GM15510 (cell line): ENCODE data around the gene CSNK1G1.

Experiments used
- POLR2A ChIP-seq: IDR thresholded peaks from 3 replicates; pipeline ENCODE4 v1.6.1; 2011; ENCODE audit warnings: borderline replicate concordance; ENCODE audit not compliant: insufficient read length; ENCODE audit errors: extremely low read depth

The CSNK1G1 gene

DNA sequence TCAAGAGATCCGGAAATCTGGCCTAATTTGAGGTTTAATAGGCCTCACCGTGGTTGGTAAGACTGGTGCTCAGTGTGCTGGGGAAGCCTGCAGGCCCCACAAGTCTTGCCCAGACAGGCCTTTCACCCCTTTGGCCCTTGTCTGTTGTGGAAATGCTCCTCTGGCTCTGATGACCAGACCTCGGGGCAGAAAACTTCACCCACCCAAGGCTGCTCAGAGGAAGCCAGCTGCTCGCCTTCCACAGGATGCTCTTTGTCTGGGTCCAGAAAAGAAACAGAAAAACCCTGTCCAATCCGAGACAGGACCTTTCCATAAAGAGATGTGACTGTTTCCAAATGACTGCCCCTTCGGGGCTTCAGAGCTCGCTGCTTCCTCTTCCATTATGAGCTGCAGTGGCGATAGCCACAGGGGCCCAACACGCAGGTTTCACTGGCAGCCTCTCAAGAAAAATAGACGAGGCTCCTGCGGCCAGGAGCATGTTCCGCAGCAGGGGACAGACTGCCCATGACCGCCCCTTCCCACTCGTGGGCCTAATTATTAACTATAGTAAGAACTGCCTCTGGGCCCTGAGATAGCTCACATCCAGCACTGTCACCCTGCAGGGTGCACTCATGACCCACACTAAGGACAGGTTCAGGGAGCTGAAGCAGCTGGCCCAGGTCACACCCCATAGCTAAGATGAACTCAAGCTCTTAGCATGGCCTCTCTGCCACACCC, 211.2 kb downstream of the CSNK1G1 start:
- no peak for TF ChIP-seq POLR2A

DNA sequence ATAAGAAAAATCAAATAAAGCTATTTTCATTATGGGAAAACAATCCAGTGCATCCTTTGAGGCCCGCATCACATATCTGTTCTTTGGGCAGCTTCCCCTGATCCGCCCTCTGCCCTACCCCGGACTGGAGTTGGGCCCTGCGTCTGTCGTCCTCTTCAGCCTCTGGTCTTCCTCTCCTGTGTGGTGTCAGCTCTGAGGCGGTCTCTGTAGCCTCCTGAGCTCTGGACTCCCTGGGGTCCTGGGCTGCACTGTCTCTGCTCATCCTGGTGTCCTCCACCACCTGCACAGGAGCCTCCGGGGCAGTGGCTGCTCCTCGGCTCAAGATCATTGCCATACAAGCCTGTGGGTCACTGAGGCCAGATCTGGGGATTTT, 211.8 kb downstream of the CSNK1G1 start:
- no peak for TF ChIP-seq POLR2A

DNA sequence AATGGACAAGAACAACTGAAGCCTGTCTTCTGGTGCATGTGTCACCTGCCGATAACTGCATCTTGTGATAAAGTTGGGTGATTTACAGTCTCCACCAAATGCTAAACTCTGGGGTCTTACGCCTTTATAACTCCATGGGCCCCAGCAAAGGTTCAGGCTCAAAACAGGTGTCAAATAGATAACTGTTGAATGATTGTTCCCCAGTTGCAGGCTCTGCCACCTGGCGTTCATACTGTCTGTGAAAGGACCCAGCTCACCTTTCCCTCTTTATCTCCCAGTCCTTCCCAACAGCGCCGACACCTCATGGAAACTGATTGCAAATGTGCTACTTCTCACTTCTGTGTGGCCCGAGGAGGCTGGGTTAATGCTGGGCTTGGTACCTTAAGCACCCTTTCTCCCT, 212.7 kb downstream of the CSNK1G1 start:
- TF ChIP-seq POLR2A, result no peak

DNA sequence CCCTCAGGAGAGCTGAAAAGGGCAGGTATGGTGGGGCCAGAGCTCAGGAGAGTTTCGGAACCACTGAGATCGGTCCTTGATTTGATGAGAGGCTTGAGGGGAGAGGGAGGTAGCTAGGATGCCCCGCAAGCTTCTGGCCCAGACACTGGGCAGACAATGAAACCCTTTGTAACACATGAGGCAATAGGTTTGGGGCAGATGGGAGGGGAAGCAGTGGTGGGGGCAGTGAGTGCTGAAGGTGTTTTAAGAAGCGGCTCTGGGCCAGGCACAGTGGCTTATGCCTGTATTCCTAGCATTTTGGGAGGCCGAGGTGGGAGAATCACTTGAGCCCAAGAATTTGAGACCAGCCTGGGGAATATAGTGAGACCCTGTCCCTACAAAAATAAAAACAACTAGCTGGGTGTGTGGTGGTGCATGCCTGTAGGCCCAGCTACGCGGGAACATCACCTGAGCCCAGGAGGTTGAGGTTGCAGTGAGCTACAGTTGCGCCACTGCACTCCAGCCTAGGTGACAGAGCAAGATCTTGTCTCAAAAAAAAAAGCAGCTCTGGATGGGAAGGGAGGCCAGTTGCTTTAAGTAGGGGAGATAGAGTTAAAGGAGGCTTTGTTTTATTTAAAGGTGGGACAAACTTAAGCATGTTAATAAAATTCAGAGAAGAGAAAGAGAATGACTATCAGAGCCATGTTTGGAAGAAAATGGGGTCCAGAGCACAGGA, 214.0 kb downstream of the CSNK1G1 start:
- TF ChIP-seq POLR2A, result no peak

DNA sequence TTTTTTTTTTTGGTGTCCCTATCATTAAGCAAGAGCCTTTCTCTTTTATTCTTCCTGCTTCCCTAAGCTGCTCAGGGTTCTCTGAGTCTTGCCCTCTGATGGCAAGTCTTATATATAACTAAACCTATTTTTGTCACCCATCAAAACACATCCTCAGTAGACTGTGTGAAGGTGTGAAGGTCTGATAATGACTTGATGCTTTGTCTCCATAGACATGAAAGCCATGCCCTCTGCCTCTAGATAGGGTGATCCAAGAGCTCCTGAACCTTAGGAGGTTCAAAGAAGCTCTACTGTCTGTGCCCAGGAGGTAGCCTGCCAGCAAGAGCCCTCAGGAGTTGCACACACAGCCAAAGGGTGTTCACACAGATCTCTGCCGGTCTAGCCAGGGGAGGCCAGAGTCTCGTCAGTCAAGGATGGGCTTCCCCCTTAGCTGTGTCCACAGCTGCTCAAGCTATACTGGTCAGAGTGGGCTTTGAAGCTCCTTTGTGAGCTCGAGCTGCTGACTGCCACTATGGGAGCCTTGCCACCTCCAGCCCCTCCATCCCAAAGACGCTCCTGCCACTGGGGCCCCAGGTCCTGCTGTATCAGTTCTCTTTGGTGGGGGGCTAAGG, 217.5 kb downstream of the CSNK1G1 start:
- no peak for TF ChIP-seq POLR2A

DNA sequence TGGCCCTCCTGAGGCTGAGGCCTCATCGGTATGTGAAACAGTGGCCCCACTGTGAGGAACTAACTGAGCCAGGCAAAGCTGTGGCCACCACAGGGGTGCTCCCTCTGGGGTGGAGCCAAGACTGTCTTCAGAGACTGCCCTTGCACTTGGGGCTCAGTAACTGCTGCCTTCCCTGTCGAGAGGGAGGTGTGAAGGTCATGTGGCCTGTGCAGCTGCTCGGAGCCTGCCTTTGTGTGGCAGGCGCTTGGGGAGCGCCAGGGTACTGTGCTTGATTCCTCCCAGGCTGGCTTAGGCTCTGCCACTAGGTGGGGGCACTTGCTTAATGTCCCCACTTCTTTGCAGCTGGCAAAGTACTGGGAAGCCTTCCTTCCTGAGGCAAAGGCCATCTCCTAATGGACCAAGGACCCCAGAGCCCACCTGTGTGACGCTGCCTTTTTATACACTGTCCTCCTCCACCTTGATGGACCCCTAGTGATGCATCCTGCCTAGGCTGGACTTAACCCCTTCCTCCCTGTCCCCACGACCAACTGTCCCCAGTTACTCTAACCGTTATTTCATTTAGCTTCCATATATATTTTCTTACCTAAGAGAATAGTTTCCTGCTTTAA, 218.6 kb downstream of the CSNK1G1 start:
- no peak for TF ChIP-seq POLR2A

DNA sequence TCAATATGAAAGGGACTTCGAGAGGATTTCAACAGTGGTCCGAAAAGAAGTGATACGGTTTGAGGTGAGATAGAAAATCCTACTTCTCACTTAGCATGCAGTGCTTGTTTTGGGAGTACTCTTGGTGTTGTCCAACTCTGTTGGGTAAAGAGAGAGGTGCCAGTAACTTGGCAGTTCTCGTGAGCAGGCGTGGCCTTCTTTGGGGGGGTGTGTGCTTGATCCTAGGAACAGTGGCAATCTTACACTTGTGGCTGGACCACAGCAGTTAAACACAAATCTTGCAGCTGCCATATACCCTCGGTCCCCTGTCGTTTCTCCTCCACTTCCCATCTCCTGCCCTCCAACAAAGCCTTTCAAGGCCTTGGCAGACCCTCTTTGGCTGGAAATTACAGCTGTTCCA, 219.6 kb downstream of the CSNK1G1 start:
- no peak for TF ChIP-seq POLR2A

DNA sequence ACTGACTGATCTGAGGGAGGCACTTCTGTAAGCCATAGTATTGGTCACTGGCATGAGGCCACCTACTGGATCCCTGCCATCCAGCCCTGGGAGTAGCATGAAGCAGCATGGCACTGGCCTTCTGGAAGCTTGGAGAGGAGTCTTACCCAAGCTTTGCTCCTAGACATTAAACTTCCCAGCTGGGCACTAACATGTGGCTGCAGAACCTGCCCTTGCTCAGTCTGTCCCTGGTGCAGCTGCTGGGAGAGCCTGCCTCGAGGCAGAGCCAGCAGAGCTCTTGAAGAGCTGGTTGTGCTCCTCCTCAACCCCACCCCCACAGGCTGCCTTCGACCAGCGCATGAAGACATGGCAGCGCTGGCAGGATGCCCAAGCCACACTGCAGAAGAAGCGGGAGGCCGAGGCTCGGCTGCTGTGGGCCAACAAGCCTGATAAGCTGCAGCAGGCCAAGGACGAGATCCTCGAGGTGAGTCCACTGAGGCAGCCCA, 221.6 kb downstream of the CSNK1G1 start:
- no peak for TF ChIP-seq POLR2A

DNA sequence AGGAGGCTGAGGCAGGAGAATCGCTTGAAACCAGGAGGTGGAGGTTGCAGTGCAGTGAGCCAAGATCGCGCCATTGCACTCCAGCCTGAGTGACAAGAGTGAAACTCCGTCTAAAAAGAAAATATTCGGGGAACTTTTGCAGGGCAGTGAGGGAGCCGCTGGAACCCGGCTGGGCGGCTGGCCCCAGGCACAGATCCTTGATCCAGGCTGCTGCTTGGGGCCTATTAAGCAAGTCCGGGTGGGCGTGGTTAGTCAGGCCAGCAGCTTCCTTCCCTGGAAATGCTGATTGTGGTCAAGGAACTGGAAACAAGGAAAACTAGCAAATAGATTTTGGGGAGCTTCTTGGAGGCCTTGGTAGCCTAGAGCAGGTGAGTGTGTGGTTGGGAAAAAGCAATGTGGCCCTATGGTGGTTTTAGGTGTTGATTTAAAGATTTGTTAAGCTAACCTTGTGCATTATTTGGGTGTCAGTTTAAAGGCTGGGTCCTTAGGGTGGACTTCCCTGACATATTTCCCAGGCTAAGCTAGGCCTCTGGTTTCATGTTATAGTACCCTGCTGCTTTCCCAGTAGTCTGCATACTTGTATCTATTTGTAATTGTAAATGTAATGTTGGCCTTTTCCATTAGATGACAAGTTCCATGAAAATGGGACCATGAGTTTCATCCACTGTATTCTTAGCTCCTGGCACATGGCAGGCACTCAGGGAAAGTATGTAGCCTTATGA, 222.2 kb downstream of the CSNK1G1 start:
- TF ChIP-seq POLR2A, result no peak

DNA sequence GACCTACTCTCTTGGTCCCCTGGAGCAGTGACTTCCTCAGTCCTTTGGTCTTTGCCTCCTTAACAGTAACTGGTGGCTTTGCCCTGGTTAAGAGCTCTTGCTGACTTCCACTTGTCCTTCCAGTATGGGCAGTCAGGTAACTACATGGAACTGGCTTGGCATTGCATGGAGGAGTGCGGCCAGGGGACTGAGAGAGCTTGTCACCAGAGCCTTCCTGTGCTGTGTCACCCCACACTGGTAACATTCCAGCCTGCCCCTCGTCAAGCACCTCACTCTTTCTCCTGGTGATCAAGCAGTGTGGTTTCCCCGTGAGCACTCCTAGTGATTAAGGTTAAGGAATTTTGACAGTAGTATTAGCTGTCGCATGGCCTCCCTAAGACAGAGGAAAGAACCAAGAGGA, 223.8 kb downstream of the CSNK1G1 start:
- no peak for TF ChIP-seq POLR2A

DNA sequence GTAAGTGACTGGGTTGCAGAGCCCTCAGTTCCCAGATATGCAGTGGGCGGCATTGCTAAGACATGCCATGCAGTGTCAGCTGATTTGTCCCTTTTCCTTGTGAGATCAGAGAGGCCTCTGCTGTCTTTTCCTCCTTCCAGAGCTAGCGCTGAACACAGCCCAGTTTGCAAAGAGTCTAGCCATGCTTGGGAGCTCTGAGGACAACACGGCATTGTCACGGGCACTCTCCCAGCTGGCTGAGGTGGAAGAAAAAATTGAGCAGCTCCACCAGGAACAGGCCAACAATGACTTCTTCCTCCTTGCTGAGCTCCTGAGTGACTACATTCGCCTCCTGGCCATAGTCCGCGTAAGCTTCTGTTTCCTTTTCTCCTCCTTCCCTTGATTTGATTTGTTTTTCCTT, 224.4 kb downstream of the CSNK1G1 start:
- TF ChIP-seq POLR2A, result no peak

DNA sequence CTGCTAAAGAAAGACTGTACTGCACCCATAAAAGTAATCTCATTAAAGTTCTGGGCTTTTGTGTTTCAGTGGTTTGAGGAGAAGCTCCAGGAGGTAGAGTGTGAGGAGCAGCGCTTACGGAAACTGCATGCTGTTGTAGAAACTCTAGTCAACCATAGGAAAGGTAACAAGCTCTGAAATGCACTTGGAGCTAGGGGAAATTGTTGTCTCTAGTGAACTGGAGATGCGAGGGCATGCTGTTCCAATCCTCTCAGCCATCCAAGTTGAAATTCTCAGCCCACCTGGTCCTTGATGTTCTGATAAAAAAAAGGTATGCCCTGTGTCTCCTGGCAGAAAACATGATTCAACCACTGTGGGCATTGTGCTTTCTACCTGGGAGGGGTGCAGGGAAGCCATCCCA, 225.8 kb downstream of the CSNK1G1 start:
- no peak for TF ChIP-seq POLR2A

DNA sequence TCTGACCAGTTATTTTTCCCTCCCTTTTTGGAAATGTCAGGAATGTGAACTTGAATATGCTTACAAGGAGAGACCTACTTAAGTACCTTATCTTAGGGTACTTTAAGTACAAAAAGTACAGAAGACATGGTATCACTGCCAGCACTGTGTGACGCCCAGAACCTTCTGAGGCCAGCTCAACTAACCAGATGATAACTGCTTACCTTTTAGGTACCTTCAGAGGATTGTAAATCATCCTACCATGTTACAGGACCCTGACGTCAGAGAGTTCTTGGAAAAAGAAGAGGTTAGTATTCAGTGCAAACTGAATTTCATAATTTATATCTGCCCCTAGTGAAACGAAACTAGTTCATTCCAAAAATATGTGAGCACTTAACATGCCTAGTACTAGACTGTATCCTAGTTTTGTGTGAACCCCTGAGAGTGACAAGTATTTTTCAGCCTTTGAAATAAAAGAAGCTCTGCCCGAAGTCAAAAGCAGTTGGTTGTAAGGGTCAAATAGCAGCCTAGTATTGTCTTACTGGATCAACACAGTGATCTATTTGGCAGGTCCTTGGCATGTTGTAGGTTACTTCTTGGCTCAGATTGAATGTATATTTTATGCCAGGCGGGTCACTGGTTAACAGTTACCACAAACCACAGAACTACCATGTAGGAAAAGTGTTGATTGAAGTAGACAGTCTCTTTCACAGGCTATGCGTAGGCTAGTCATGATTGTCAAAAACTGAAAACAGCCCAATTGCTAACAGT, 228.3 kb downstream of the CSNK1G1 start:
- no peak for TF ChIP-seq POLR2A

DNA sequence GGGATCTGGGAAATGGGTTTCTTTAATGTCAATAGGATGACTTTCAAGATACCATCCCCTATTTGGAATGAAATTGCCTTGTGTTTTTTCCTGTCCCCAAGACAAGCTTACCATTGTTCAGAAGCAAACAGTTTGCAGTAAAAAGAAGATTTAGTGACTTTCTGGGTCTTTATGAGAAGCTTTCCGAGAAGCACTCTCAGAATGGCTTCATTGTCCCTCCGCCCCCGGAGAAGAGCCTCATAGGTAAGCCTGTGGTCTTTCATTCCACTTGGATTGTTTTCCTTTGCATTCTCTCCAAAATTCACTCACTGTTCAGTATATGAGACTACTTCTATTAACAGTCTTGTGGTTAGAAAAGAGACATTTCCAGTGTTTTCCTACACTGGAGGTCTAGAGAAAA, 230.0 kb downstream of the CSNK1G1 start:
- TF ChIP-seq POLR2A, result no peak
